ENCODE data around the gene TCF7L1.

- TF ChIP-seq CTCF (IDR thresholded peaks at IDR 0.05) (no peak), EP300 (IDR thresholded peaks at IDR 0.05; ENCODE audit: borderline replicate concordance in 1 of 2, low read depth in 1 of 2, low read length in 1 of 2) (no peak), MXI1 (IDR thresholded peaks at IDR 0.05; ENCODE audit: low read depth, low read length) (no peak), GABPA (IDR thresholded peaks at IDR 0.05; ENCODE audit: low read depth) (no peak), MEF2A (IDR thresholded peaks at IDR 0.05; ENCODE audit: borderline replicate concordance, low read depth) (no peak), JUND (IDR thresholded peaks at IDR 0.05) (no peak), POLR2AphosphoS5 (IDR thresholded peaks at IDR 0.05; ENCODE audit: low read depth, low read length) (no peak)
Observed at GRCh38 chr2:85114586-85115330, 18.4 kb upstream of the TCF7L1 start.

All from SK-N-SH (cell line).